ENCODE measurements around the gene RAB31. TPM values are rescaled to one million over a fixed set of nuclear protein-coding genes. Genes with fewer than 3 reads are reported as not detected.

The RAB31 gene
- total RNA-seq, 1 experiment from 2014 or later: 32.9 TPM

DNA sequence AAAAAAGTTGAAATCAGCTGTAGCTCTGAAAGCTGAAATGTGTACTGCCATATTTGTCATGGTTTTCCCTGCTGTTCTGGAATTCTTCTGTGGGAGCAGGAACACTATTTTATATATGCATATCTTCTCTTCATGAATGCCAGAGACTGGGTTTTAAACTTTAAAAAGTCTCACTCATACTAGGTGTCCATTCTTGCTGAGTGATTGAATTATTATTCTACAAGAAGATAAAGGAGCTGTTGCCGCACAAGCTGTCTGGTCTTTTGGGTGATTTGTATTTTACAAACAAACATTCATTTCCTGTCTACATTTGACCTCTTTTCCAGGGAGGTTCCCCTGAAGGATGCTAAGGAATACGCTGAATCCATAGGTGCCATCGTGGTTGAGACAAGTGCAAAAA is 137.2 kb downstream of the RAB31 start:
- DNase-seq (ENCODE audit: low spot score) (no peak), ATAC-seq (no peak)
- POLR2A ChIA-PET: no interaction called here
- no peaks in the 10 kb centered on the region for H3K9me3 Mint-ChIP-seq
- TF ChIP-seq ZNF121 (CRISPR knock-in tag; IDR thresholded peaks at IDR 0.05): no peak
- TF ChIP-seq TEAD4 (CRISPR knock-in tag; IDR thresholded peaks at IDR 0.05): no peak
- no peak for TF ChIP-seq HMGA2 (CRISPR knock-in tag; IDR thresholded peaks at IDR 0.05)
- no peak for TF ChIP-seq CBFB (CRISPR knock-in tag; IDR thresholded peaks at IDR 0.05; ENCODE audit: low read depth)
- TF ChIP-seq FOXJ3 (CRISPR knock-in tag; IDR thresholded peaks at IDR 0.05; ENCODE audit: borderline replicate concordance): no peak
- TF ChIP-seq, protein P1, sequence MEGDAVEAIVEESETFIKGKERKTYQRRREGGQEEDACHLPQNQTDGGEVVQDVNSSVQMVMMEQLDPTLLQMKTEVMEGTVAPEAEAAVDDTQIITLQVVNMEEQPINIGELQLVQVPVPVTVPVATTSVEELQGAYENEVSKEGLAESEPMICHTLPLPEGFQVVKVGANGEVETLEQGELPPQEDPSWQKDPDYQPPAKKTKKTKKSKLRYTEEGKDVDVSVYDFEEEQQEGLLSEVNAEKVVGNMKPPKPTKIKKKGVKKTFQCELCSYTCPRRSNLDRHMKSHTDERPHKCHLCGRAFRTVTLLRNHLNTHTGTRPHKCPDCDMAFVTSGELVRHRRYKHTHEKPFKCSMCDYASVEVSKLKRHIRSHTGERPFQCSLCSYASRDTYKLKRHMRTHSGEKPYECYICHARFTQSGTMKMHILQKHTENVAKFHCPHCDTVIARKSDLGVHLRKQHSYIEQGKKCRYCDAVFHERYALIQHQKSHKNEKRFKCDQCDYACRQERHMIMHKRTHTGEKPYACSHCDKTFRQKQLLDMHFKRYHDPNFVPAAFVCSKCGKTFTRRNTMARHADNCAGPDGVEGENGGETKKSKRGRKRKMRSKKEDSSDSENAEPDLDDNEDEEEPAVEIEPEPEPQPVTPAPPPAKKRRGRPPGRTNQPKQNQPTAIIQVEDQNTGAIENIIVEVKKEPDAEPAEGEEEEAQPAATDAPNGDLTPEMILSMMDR (IDR thresholded peaks at IDR 0.05): no peak
- no peak for TF ChIP-seq ZNF416 (CRISPR knock-in tag; IDR thresholded peaks at IDR 0.05)
- TF ChIP-seq FOXK1 (CRISPR knock-in tag; IDR thresholded peaks at IDR 0.05): no peak
- no peak for TF ChIP-seq ZBTB21 (CRISPR knock-in tag; IDR thresholded peaks at IDR 0.05; ENCODE audit: borderline replicate concordance)
- TF ChIP-seq, protein P2, sequence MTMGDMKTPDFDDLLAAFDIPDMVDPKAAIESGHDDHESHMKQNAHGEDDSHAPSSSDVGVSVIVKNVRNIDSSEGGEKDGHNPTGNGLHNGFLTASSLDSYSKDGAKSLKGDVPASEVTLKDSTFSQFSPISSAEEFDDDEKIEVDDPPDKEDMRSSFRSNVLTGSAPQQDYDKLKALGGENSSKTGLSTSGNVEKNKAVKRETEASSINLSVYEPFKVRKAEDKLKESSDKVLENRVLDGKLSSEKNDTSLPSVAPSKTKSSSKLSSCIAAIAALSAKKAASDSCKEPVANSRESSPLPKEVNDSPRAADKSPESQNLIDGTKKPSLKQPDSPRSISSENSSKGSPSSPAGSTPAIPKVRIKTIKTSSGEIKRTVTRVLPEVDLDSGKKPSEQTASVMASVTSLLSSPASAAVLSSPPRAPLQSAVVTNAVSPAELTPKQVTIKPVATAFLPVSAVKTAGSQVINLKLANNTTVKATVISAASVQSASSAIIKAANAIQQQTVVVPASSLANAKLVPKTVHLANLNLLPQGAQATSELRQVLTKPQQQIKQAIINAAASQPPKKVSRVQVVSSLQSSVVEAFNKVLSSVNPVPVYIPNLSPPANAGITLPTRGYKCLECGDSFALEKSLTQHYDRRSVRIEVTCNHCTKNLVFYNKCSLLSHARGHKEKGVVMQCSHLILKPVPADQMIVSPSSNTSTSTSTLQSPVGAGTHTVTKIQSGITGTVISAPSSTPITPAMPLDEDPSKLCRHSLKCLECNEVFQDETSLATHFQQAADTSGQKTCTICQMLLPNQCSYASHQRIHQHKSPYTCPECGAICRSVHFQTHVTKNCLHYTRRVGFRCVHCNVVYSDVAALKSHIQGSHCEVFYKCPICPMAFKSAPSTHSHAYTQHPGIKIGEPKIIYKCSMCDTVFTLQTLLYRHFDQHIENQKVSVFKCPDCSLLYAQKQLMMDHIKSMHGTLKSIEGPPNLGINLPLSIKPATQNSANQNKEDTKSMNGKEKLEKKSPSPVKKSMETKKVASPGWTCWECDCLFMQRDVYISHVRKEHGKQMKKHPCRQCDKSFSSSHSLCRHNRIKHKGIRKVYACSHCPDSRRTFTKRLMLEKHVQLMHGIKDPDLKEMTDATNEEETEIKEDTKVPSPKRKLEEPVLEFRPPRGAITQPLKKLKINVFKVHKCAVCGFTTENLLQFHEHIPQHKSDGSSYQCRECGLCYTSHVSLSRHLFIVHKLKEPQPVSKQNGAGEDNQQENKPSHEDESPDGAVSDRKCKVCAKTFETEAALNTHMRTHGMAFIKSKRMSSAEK (CRISPR knock-in tag; IDR thresholded peaks at IDR 0.05; ENCODE audit: borderline replicate concordance): no peak
- TF ChIP-seq NFYB (CRISPR knock-in tag; conservative IDR thresholded peaks at IDR 0.05; ENCODE audit: low read depth): no peak
- TF ChIP-seq, protein P3, sequence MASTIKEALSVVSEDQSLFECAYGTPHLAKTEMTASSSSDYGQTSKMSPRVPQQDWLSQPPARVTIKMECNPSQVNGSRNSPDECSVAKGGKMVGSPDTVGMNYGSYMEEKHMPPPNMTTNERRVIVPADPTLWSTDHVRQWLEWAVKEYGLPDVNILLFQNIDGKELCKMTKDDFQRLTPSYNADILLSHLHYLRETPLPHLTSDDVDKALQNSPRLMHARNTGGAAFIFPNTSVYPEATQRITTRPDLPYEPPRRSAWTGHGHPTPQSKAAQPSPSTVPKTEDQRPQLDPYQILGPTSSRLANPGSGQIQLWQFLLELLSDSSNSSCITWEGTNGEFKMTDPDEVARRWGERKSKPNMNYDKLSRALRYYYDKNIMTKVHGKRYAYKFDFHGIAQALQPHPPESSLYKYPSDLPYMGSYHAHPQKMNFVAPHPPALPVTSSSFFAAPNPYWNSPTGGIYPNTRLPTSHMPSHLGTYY (CRISPR knock-in tag; IDR thresholded peaks at IDR 0.05): no peak
- TF ChIP-seq, protein P4, sequence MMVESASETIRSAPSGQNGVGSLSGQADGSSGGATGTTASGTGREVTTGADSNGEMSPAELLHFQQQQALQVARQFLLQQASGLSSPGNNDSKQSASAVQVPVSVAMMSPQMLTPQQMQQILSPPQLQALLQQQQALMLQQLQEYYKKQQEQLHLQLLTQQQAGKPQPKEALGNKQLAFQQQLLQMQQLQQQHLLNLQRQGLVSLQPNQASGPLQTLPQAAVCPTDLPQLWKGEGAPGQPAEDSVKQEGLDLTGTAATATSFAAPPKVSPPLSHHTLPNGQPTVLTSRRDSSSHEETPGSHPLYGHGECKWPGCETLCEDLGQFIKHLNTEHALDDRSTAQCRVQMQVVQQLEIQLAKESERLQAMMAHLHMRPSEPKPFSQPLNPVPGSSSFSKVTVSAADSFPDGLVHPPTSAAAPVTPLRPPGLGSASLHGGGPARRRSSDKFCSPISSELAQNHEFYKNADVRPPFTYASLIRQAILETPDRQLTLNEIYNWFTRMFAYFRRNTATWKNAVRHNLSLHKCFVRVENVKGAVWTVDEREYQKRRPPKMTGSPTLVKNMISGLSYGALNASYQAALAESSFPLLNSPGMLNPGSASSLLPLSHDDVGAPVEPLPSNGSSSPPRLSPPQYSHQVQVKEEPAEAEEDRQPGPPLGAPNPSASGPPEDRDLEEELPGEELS (CRISPR knock-in tag; IDR thresholded peaks at IDR 0.05): no peak
- TF ChIP-seq KAT7 (CRISPR knock-in tag; IDR thresholded peaks at IDR 0.05; ENCODE audit: borderline replicate concordance): no peak
- TF ChIP-seq TP53 (CRISPR knock-in tag; IDR thresholded peaks at IDR 0.05): no peak
- TF ChIP-seq, protein P5, sequence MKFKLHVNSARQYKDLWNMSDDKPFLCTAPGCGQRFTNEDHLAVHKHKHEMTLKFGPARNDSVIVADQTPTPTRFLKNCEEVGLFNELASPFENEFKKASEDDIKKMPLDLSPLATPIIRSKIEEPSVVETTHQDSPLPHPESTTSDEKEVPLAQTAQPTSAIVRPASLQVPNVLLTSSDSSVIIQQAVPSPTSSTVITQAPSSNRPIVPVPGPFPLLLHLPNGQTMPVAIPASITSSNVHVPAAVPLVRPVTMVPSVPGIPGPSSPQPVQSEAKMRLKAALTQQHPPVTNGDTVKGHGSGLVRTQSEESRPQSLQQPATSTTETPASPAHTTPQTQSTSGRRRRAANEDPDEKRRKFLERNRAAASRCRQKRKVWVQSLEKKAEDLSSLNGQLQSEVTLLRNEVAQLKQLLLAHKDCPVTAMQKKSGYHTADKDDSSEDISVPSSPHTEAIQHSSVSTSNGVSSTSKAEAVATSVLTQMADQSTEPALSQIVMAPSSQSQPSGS (CRISPR knock-in tag; IDR thresholded peaks at IDR 0.05; ENCODE audit: borderline replicate concordance, low read depth): no peak
- CTCF ChIA-PET: no interaction called here
- H3K36me3 Mint-ChIP-seq: no peaks in the 10 kb centered on the region
- H3K27me3 Mint-ChIP-seq (ENCODE audit: low read depth): no peaks in the 10 kb centered on the region
- H3K27ac Mint-ChIP-seq: no peak overlapping the region
- no peak overlapping the region for H3K4me3 Mint-ChIP-seq
- H3K4me1 Mint-ChIP-seq: peaks cover 28% of the 10 kb centered on the region

All from WTC11 (cell line).